Brain microvascular endothelial cell (primary cell): Measurements from ENCODE around the gene SNPH.
"Not testable (repeated sequence)": the region's sequence is repeated elsewhere in the genome, so short reads cannot be mapped to it uniquely, and the experiment has no call there.

ENCODE experiments used
- DNase-seq: peaks from one replicate; pipeline ENCODE4 v3.0.0-alpha.2; 2020
- H3K27ac ChIP-seq: fragments of 250-450 bp; sonication (Bioruptor Pico); 2 replicates; pipeline ENCODE4 v1.5.1; 2020; ENCODE audit warnings: mild to moderate bottlenecking, moderate library complexity
- H3K27me3 ChIP-seq: fragments of 250-450 bp; sonication (Bioruptor Pico); replicated peaks from 2 replicates; pipeline ENCODE4 v1.5.1; 2020; ENCODE audit warnings: mild to moderate bottlenecking
- H3K36me3 ChIP-seq: fragments of 250-450 bp; sonication (Bioruptor Pico); replicated peaks from 2 replicates; pipeline ENCODE4 v1.5.1; 2020; ENCODE audit warnings: mild to moderate bottlenecking
- H3K4me3 ChIP-seq: 2 replicates; pipeline ENCODE4 v1.5.1; 2011; ENCODE audit warnings: low read depth, mild to moderate bottlenecking, control low read depth, low read length, moderate library complexity
- in situ Hi-C: cut with HindIII; loops from 2 replicates; pipeline ENCODE4 v1.10.0; 2017; ENCODE audit warnings: low sequenced_read_pairs, low pct_ligation_motif_present
- TF ChIP-seq, protein P1 (sequence below): IDR thresholded peaks from 2 replicates; pipeline ENCODE4 v1.5.1; 2011; ENCODE audit warnings: low read depth, mild to moderate bottlenecking, moderate library complexity, low read length, control low read depth, inconsistent platforms; ENCODE audit errors: missing control alignments

SNPH gene

DNA sequence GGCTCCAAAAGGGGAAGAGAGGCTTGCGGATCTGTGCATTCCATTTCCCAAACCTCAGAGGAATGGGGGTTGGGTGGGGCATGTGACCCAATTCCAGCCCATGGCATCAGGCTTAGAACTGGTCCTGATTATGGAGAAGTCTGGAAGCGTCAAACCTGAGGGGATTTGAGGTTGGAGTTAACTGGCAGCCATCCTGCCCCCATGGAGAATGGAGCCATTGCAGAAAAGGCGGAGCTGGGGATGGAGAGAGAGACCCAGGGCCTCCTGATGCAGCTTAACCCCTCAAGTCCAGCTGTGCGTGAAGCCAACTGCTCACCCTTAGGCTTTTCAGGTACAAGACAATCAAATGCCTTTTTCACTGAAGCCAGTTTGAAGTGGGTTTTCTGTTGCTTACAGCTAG is 72.7 kb downstream of the SNPH start:
- DNase-seq, result no peak
- Histone ChIP-seq H3K4me3 (no peak overlapping the region), H3K27me3 (no peaks in the 10 kb centered on the region), H3K36me3 (no peaks in the 10 kb centered on the region), H3K27ac (no peak overlapping the region)
- TF ChIP-seq, protein P1, sequence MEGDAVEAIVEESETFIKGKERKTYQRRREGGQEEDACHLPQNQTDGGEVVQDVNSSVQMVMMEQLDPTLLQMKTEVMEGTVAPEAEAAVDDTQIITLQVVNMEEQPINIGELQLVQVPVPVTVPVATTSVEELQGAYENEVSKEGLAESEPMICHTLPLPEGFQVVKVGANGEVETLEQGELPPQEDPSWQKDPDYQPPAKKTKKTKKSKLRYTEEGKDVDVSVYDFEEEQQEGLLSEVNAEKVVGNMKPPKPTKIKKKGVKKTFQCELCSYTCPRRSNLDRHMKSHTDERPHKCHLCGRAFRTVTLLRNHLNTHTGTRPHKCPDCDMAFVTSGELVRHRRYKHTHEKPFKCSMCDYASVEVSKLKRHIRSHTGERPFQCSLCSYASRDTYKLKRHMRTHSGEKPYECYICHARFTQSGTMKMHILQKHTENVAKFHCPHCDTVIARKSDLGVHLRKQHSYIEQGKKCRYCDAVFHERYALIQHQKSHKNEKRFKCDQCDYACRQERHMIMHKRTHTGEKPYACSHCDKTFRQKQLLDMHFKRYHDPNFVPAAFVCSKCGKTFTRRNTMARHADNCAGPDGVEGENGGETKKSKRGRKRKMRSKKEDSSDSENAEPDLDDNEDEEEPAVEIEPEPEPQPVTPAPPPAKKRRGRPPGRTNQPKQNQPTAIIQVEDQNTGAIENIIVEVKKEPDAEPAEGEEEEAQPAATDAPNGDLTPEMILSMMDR, result no peak
- in situ Hi-C loops, result no loop called here

DNA sequence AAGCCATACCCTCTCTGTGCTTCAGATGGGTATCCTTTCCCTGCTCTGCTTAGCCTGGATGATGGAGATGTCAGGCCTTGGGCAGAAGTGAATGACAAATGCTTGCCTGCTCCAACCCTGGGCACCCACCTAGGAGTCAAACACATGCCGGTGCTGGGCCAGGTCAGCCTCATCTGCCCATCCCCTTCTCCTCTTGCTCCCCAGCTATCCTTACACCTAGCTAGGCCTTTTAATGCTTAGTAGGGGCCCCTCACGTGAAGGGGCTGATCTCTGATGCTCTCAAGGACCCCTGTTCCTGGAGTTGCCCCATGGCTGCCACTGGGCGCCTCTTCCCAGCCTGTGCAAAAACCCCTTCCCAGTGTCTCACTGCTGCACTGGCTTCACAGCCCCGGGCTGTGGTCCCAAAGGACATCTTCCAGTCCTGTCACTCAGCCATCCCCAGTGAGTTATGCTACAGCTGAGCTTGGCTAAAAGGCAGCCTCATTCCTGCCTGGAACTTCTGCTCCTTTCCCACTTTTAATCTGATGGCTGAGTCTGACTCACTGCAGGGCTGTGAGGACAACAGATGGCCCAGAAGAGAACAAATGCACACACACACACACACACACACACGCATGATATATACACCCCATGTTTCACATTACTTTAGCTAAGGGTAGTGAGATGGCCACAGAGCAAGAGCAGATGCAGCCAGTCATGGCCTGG is 75.6 kb downstream of the SNPH start:
- no peak overlapping the region for H3K4me3 ChIP-seq
- no peaks in the 10 kb centered on the region for H3K36me3 ChIP-seq
- TF ChIP-seq, protein P1, result no peak
- DNase-seq, result peak; percentile 70
- no peaks in the 10 kb centered on the region for H3K27me3 ChIP-seq
- in situ Hi-C loops, result no loop called here
- peak overlapping the region; percentile 69 for H3K27ac ChIP-seq

DNA sequence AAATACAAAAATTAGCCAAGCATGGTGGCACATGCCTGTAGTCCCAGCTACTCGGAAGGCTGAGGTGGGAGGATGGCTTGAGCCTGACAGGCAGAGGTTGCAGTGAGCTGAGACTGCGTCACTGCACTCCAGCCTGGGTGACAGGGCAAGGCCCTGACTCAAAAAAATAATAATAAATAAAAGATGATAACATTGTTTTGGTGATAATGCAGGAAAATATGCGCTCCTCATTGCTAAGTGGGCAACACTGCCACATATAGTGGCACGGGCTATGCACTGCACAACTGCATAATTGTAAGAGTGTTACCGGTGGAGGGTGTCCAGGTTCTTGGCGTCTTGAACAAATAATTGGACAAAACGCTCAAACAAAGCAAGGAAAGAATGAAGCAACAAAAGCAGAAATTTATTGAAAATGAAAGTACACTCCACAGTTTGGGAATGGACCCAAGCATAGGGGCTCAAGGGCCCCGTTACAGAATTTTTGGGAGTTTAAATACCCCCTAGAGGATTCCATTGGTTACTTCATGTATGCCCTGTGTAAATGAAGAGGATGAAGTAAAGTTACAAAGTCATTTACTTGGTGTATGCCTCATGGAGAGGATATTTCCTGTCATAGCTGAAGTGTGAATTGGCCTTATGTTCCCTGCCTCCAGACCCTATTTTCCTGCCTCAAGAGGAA is 77.5 kb downstream of the SNPH start:
- in situ Hi-C loops, H3K36me3 ChIP-seq, H3K4me3 ChIP-seq, H3K27me3 ChIP-seq: not testable (repeated sequence)
- DNase-seq, result peak; percentile 32
- peak overlapping the region; percentile 65 for H3K27ac ChIP-seq

DNA sequence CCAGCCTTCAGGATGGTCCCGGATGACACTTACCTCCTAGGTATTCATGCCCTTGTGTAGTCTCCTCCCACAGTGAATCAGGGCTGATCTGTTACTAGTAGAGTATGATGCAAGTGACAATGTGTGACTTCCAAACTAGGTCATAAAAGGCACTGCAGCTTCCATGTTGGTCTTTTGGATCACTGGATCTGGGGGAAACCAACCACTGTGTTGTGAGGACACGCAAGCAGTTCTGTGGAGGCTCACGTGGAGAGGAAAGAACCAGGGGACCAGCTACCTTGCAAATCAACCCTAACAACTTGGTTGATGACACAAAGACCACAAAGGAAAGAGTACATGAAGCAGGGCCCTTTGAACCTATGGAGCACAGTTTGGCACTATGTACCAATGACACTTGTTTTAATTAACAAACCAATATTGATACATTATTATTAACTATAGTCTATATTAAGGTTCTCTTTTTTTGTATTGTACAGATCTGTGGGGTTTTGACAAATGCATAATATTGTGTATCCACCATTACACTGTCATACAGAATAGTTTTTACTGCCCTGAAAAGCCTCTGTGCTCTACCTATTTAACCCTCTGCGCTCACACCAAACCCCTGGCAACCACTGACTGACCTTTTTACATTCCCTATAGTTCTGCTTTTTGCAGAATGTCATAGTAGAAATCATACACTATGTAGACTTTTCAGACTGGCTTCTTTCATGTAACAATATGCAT is 79.1 kb downstream of the SNPH start:
- Histone ChIP-seq H3K27me3 (no peaks in the 10 kb centered on the region), H3K27ac (no peak overlapping the region), H3K4me3 (no peak overlapping the region), H3K36me3 (no peaks in the 10 kb centered on the region)
- in situ Hi-C loops, result no loop called here
- TF ChIP-seq, protein P1, result no peak
- DNase-seq, result no peak

DNA sequence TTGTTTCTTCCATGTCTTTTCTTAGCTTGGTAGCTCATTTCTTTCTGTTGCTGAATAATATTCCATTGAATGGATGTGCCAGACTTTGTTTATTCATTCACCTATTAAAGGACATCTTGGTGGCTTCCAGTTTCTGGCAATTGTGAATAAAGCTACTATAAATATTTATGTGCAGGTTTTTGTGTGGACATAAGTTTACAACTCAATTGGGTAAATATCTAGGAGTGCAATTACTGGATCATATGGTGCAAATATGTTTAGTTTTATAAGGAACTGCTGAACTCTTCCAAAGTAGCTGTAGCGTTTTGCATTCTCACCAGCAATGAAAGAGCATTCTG is 79.6 kb downstream of the SNPH start:
- H3K4me3 ChIP-seq, result no peak overlapping the region
- in situ Hi-C loops, result no loop called here

More for the DNA sequence above, 79.6 kb downstream of the SNPH start:
- Histone ChIP-seq H3K36me3 (no peaks in the 10 kb centered on the region), H3K27me3 (no peaks in the 10 kb centered on the region), H3K27ac (no peak overlapping the region)
- no peak for DNase-seq
- TF ChIP-seq, protein P1, result no peak
